HG02678 (cell line): ENCODE results near the gene MAP2K5.
A peak's percentile ranks its signal among the peaks of the same experiment; 100 is the strongest.

Source experiments
- ATAC-seq: cut with Tn5 transposase; IDR thresholded peaks from one replicate; pipeline ENCODE4 v1.9.1; 2021; ENCODE audit warnings: mild to moderate bottlenecking, moderate library complexity; ENCODE audit not compliant: unreplicated experiment

MAP2K5 gene

GRCh38 chr15:67777773-67778172, 235.3 kb downstream of the MAP2K5 start:
- no peak for ATAC-seq

- ATAC-seq, result no peak
Measured at GRCh38 chr15:67778968-67779548, 236.6 kb downstream of the MAP2K5 start.

- ATAC-seq, result no peak
Measured at GRCh38 chr15:67779549-67780111, 237.1 kb downstream of the MAP2K5 start.

- no peak for ATAC-seq
Measured at GRCh38 chr15:67781061-67781460, 238.6 kb downstream of the MAP2K5 start.

GRCh38 chr15:67781907-67782690, 239.6 kb downstream of the MAP2K5 start:
- ATAC-seq, result no peak

GRCh38 chr15:67782691-67782991, 240.1 kb downstream of the MAP2K5 start:
- no peak for ATAC-seq

GRCh38 chr15:67783303-67783702, 240.8 kb downstream of the MAP2K5 start:
- peak; percentile 56 for ATAC-seq

GRCh38 chr15:67784090-67784781, 241.7 kb downstream of the MAP2K5 start:
- peak; percentile 92 for ATAC-seq

- no peak for ATAC-seq
Measured at GRCh38 chr15:67784856-67785430, 242.4 kb downstream of the MAP2K5 start.

GRCh38 chr15:67785431-67785830, 242.9 kb downstream of the MAP2K5 start:
- no peak for ATAC-seq

- ATAC-seq, result no peak
Measured at GRCh38 chr15:67786646-67787045, 244.1 kb downstream of the MAP2K5 start.

- no peak for ATAC-seq
Measured at GRCh38 chr15:67788986-67789385, 246.5 kb downstream of the MAP2K5 start.

GRCh38 chr15:67790610-67791319, 248.3 kb downstream of the MAP2K5 start:
- no peak for ATAC-seq

GRCh38 chr15:67792250-67792942, 249.9 kb downstream of the MAP2K5 start:
- no peak for ATAC-seq

- no peak for ATAC-seq
Measured at GRCh38 chr15:67794832-67795574, 252.5 kb downstream of the MAP2K5 start.

- no peak for ATAC-seq
Measured at GRCh38 chr15:67796196-67797127, 254.0 kb downstream of the MAP2K5 start.

GRCh38 chr15:67799801-67800205, 257.3 kb downstream of the MAP2K5 start:
- no peak for ATAC-seq

- no peak for ATAC-seq
Measured at GRCh38 chr15:67801142-67801541, 258.6 kb downstream of the MAP2K5 start.
